HepG2 (cell line): Measurements from ENCODE around the gene TSACC. TPM values are rescaled to one million over a fixed set of nuclear protein-coding genes. Genes with fewer than 3 reads are reported as not detected.

Source experiments
- ATAC-seq: fragments of 200-7000 bp; cut with Tn5 transposase; 3 replicates; pipeline ENCODE4 v1.9.1; 2020; ENCODE audit warnings: mild to moderate bottlenecking, moderate library complexity
- BruUV-seq: library from RNA; stranded (reverse); fragments of 400-500 nt; replicated peaks from 2 replicates; lab custom pipeline; 2021; lab: Mats Ljungman, UMichigan
- CTCF ChIA-PET: fragments of 300-600 bp; formaldehyde crosslinking; extraction: SDS; loops from one replicate; lab custom pipeline; 2021; ENCODE audit warnings: low total read pairs, inconsistent platforms, low intra/inter-chr PET ratio; lab: Yijun Ruan, JAX
- POLR2A ChIA-PET: fragments of 350-600 bp; sonication (Branson Sonifier 250); formaldehyde crosslinking; loops from one replicate; lab custom pipeline; 2020; ENCODE audit warnings: antibody characterized with exemption, inconsistent platforms; lab: Yijun Ruan, JAX
- DNase-seq: peaks from one replicate; pipeline ENCODE4 v3.0.0-alpha.2; 2015; ENCODE audit warnings: low spot score
- FAIRE-seq: peaks from 3 replicates; lab custom pipeline; 2011; peaks lifted over from hg19 to GRCh38; lab: Jason Lieb, UNC
- H2AFZ ChIP-seq: one replicate; pipeline ENCODE4 v1.6.1; 2011; ENCODE audit warnings: low read length, inconsistent platforms
- H3K27ac ChIP-seq: fragments of 300-600 bp; 3 replicates; pipeline ENCODE4 v1.8.0; 2011; ENCODE audit warnings: mixed run types, mild to moderate bottlenecking, mixed read lengths, low read length, inconsistent platforms; ENCODE audit not compliant: insufficient read depth; ENCODE audit errors: extremely low read length
- H3K27me3 ChIP-seq, 2 experiments: fragments of 200-600 bp in 1 of 2; 2 replicates in 1 of 2; 3 replicates in 1 of 2; pipeline versions ENCODE4 v1.6.0 to v1.8.0; 2011; ENCODE audit warnings: low read length in 2 of 2, mild to moderate bottlenecking in 2 of 2, moderate library complexity in 2 of 2, inconsistent platforms in 1 of 2; ENCODE audit not compliant: insufficient read depth in 2 of 2, control insufficient read depth in 1 of 2
- H3K36me3 ChIP-seq, 2 experiments: fragments of 200-600 bp in 1 of 2; replicated peaks in 1 of 2; 2 replicates in 1 of 2; 3 replicates in 1 of 2; pipeline versions ENCODE4 v1.5.1 to v1.8.0; 2011; ENCODE audit warnings: low read length in 2 of 2, inconsistent platforms in 1 of 2; ENCODE audit not compliant: insufficient read depth in 2 of 2, control insufficient read depth in 1 of 2
- H3K4me1 ChIP-seq: 2 replicates; pipeline ENCODE4 v1.5.1; 2012; ENCODE audit warnings: low read length, inconsistent platforms; ENCODE audit not compliant: insufficient read depth
- H3K4me2 ChIP-seq: 2 replicates; pipeline ENCODE4 v1.6.0; 2011; ENCODE audit warnings: low read depth, low read length, inconsistent platforms
- H3K4me3 ChIP-seq, 3 experiments: fragments of 200-600 bp in 1 of 3; sonication (generic), shearing (Covaris generic) in 1 of 3; replicated peaks in 1 of 3; 2 replicates each; pipeline ENCODE4 v1.5.1; 2011 to 2016; ENCODE audit warnings: low read length in 3 of 3, inconsistent platforms in 2 of 3, low read depth in 2 of 3, mild to moderate bottlenecking in 2 of 3, control low read depth in 1 of 3, mixed read lengths in 1 of 3; ENCODE audit not compliant: insufficient read depth in 1 of 3
- H3K79me2 ChIP-seq: one replicate; pipeline ENCODE4 v1.6.1; 2011; ENCODE audit warnings: low read length, inconsistent platforms; ENCODE audit not compliant: insufficient read depth
- H3K9ac ChIP-seq: 2 replicates; pipeline ENCODE4 v1.6.0; 2011; ENCODE audit warnings: mild to moderate bottlenecking, low read depth, low read length, inconsistent platforms; ENCODE audit not compliant: insufficient read depth
- H3K9me3 ChIP-seq: 2 replicates; pipeline ENCODE4 v1.5.1; 2012; ENCODE audit warnings: mild to moderate bottlenecking, low read length
- H4K20me1 ChIP-seq: 2 replicates; pipeline ENCODE4 v1.6.0; 2011; ENCODE audit warnings: inconsistent platforms, mild to moderate bottlenecking, low read length, moderate library complexity; ENCODE audit not compliant: insufficient read depth
- POLR2AphosphoS5 ChIP-seq: IDR thresholded peaks from 2 replicates; pipeline ENCODE4 v1.6.1; 2012; ENCODE audit warnings: low read depth, low read length
- RBM22 ChIP-seq: fragments of 200-400 bp; formaldehyde crosslinking; optimal IDR thresholded peaks from 2 replicates; pipeline ENCODE3; 2017; ENCODE audit warnings: mild to moderate bottlenecking, low read length, moderate library complexity
- RELA ChIP-seq: sonication (generic); formaldehyde crosslinking; IDR thresholded peaks from 2 replicates; pipeline ENCODE4 v1.4.0; 2020; ENCODE audit warnings: missing genetic modification reagents
- TEAD3 ChIP-seq: optimal IDR thresholded peaks from 2 replicates; pipeline ENCODE3; 2016; ENCODE audit warnings: borderline replicate concordance
- WGBS: methylation state at CpG from one replicate; pipeline ENCODE4 v1.1.6; 2017; ENCODE audit warnings: low lambda C conversion rate; 5-methylcytosine and 5-hydroxymethylcytosine counted together
- in situ Hi-C: cut with HindIII; loops from 2 replicates; pipeline ENCODE4 v1.10.0; 2017; ENCODE audit warnings: low pct_unique_long_range_greater_than_20kb; ENCODE audit not compliant: extremely low pct_ligation_motif_present
- intact Hi-C: fragments of 100-400 bp; cut with micrococcal nuclease; formaldehyde crosslinking; loops from one replicate; pipeline ENCODE4 v1.10.0; 2022; ENCODE audit not compliant: unreplicated experiment
- polyA plus RNA-seq, 8 experiments: library from polyadenylated mRNA; depleted of rRNA in 3 of 8; stranded (reverse) in 7 of 8; unstranded in 1 of 8; fragments of >200 nt; fragmentation: Illumina TruSeq in 4 of 8; extraction: Trizol in 4 of 8; gene quantifications; 2 replicates each; pipeline versions ENCODE4 v1.2.1 to v1.2.3, GENCODE V29; 2011 to 2016; ENCODE audit warnings: low read depth in 4 of 8, missing spikeins in 1 of 8, mixed read lengths in 1 of 8; ENCODE audit not compliant: insufficient read depth in 1 of 8
- total RNA-seq, 5 experiments: library from RNA; depleted of rRNA; stranded (reverse); fragments of >200 nt; fragmentation: Illumina TruSeq; extraction: Trizol; gene quantifications; 2 replicates each; pipeline ENCODE4 v1.2.3, GENCODE V29; 2016; ENCODE audit warnings: low read depth in 1 of 5
- TF ChIP-seq, protein P1 (sequence below): sonication (generic); formaldehyde crosslinking; conservative IDR thresholded peaks from 2 replicates; pipeline ENCODE4 v1.4.0; 2020; ENCODE audit warnings: missing genetic modification reagents
- TF ChIP-seq, protein P2 (sequence below): IDR thresholded peaks from 2 replicates; pipeline ENCODE4 v1.6.1; 2016; ENCODE audit warnings: low read depth, missing genetic modification reagents, missing compliant biosample characterization
- TF ChIP-seq, protein P3 (sequence below): sonication (generic); formaldehyde crosslinking; IDR thresholded peaks from 2 replicates; pipeline ENCODE4 v1.4.0; 2020; ENCODE audit warnings: missing genetic modification reagents

TSACC gene
- total and polyA plus RNA-seq, 2 of the 13 experiments (the other 11 are each of a cell fraction or from before 2014, with no cell fraction given) = 1.5 to 2.6 TPM

DNA sequence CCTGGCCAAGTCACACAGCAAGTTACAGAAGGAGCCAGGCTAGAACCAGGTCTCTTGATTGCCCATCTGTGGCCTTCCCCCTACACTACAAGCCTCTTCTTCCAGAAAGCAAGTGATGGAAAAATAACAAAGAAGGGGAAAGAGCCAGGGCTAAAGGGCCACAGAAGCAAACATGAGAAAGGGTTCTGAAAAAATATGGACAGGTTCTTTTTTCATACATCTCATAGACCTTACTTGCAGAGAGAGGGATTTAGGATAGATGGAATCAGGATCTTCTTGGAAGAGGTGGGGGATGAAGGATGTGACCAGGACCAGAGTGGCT lies 33.9 kb downstream of the TSACC start (continued):
- TF ChIP-seq, protein P1, sequence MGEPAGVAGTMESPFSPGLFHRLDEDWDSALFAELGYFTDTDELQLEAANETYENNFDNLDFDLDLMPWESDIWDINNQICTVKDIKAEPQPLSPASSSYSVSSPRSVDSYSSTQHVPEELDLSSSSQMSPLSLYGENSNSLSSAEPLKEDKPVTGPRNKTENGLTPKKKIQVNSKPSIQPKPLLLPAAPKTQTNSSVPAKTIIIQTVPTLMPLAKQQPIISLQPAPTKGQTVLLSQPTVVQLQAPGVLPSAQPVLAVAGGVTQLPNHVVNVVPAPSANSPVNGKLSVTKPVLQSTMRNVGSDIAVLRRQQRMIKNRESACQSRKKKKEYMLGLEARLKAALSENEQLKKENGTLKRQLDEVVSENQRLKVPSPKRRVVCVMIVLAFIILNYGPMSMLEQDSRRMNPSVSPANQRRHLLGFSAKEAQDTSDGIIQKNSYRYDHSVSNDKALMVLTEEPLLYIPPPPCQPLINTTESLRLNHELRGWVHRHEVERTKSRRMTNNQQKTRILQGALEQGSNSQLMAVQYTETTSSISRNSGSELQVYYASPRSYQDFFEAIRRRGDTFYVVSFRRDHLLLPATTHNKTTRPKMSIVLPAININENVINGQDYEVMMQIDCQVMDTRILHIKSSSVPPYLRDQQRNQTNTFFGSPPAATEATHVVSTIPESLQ (CRISPR knock-in tag) = 0 out of 2 replicates have a peak, but pooled peaks have one; percentile 1
- TF ChIP-seq, protein P2, sequence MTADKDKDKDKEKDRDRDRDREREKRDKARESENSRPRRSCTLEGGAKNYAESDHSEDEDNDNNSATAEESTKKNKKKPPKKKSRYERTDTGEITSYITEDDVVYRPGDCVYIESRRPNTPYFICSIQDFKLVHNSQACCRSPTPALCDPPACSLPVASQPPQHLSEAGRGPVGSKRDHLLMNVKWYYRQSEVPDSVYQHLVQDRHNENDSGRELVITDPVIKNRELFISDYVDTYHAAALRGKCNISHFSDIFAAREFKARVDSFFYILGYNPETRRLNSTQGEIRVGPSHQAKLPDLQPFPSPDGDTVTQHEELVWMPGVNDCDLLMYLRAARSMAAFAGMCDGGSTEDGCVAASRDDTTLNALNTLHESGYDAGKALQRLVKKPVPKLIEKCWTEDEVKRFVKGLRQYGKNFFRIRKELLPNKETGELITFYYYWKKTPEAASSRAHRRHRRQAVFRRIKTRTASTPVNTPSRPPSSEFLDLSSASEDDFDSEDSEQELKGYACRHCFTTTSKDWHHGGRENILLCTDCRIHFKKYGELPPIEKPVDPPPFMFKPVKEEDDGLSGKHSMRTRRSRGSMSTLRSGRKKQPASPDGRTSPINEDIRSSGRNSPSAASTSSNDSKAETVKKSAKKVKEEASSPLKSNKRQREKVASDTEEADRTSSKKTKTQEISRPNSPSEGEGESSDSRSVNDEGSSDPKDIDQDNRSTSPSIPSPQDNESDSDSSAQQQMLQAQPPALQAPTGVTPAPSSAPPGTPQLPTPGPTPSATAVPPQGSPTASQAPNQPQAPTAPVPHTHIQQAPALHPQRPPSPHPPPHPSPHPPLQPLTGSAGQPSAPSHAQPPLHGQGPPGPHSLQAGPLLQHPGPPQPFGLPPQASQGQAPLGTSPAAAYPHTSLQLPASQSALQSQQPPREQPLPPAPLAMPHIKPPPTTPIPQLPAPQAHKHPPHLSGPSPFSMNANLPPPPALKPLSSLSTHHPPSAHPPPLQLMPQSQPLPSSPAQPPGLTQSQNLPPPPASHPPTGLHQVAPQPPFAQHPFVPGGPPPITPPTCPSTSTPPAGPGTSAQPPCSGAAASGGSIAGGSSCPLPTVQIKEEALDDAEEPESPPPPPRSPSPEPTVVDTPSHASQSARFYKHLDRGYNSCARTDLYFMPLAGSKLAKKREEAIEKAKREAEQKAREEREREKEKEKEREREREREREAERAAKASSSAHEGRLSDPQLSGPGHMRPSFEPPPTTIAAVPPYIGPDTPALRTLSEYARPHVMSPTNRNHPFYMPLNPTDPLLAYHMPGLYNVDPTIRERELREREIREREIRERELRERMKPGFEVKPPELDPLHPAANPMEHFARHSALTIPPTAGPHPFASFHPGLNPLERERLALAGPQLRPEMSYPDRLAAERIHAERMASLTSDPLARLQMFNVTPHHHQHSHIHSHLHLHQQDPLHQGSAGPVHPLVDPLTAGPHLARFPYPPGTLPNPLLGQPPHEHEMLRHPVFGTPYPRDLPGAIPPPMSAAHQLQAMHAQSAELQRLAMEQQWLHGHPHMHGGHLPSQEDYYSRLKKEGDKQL (CRISPR knock-in tag) = 0 out of 2 replicates have a peak, but pooled peaks have one; percentile 1
- peak; percentile 1 for TF ChIP-seq TEAD3

DNA sequence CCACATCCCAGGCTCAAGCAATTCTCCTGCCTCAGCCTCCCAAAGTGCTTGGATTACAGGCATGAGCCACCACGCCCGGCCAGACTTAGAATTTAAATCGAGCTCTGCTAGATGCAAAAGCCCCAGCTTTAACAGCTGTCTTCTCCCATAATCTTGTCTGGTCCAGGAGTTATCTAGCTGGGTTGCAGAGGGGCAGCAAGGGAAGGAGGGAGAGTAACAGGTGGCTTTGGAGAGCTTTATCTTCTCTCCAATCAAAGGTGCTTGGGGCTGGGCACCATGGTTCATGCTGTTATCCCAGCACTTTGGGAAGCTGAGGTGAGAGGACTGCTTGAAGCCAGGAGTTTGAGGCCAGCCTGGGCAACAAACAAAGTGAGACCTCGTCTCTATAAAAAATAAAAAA lies 34.5 kb downstream of the TSACC start:
- Histone ChIP-seq H3K79me2 (peaks cover 46% of the 10 kb centered on the region), H3K4me2 (peak overlapping the region; percentile 98), H3K27me3 (no peaks in the 10 kb centered on the region; a peak in 1 of 5 replicates), H3K9ac (peak overlapping the region; percentile 57), H3K27ac (peak overlapping the region; percentile 98), H3K4me1 (peaks cover 88% of the 10 kb centered on the region), H3K36me3 (peaks cover 7 to 22% of the 10 kb centered on the region in 2 experiments), H4K20me1 (no peaks in the 10 kb centered on the region), H2AFZ (no peak overlapping the region), H3K4me3 (peak overlapping the region in 2 of 3 experiments; percentile 18 to 90; a peak in 2 of 6 replicates), H3K9me3 (no peaks in the 10 kb centered on the region)
- intact Hi-C loops (loop anchor here (5.0 kb wide), 1 partner anchor 36 kb away; the partner anchor contains the start of genes CCT3 and TSACC), in situ Hi-C loops (no loop called here)
- FAIRE-seq = no peak
- WGBS = 65% methylated on average over 4 of the region's 4 CpGs
- ATAC-seq = no peak
- no peak for DNase-seq
- CTCF ChIA-PET = no interaction called here
- TF ChIP-seq, protein P3, sequence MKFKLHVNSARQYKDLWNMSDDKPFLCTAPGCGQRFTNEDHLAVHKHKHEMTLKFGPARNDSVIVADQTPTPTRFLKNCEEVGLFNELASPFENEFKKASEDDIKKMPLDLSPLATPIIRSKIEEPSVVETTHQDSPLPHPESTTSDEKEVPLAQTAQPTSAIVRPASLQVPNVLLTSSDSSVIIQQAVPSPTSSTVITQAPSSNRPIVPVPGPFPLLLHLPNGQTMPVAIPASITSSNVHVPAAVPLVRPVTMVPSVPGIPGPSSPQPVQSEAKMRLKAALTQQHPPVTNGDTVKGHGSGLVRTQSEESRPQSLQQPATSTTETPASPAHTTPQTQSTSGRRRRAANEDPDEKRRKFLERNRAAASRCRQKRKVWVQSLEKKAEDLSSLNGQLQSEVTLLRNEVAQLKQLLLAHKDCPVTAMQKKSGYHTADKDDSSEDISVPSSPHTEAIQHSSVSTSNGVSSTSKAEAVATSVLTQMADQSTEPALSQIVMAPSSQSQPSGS (CRISPR knock-in tag) = no peak
- peak; percentile 20 for TF ChIP-seq RBM22
- no peak for TF ChIP-seq RELA (CRISPR knock-in tag)
- peak; percentile 35; the same call in 1 of the 2 replicates for TF ChIP-seq POLR2AphosphoS5
- BruUV-seq = no TSS peak
- POLR2A ChIA-PET = interaction anchor here (1.0 to 8.5 kb wide), 10 partner anchors 8 to 355 kb away, joined by 3 to 189 read pairs (median 12); partner anchors contain the start of genes CCT3, GLMP, ISG20L2 and MEF2D
